Gastrocnemius medialis (tissue), 4 donors: ENCODE measurements around the gene UPK3A.

ENCODE experiments used
- POLR2A ChIP-seq, 2 donors: fragments of 450-650 bp; IDR thresholded peaks; one replicate each; pipeline ENCODE4 v1.6.1; 2017; ENCODE audit warnings: antibody characterized with exemption in 2 of 2, mild to moderate bottlenecking in 2 of 2, moderate library complexity in 2 of 2
- TF ChIP-seq, protein P1 (sequence below), 5 experiments: fragments of 450-650 bp in 3 of 5; fragments of 200-600 bp in 2 of 5; sonication (generic) in 2 of 5; IDR thresholded peaks in 4 of 5; conservative IDR thresholded peaks in 1 of 5; 1 replicate in 4 of 5; 2 replicates in 1 of 5; pipeline ENCODE4 v1.5.1; 2016 to 2019; ENCODE audit warnings: antibody characterized with exemption in 5 of 5, mild to moderate bottlenecking in 3 of 5, moderate library complexity in 3 of 5

DNA sequence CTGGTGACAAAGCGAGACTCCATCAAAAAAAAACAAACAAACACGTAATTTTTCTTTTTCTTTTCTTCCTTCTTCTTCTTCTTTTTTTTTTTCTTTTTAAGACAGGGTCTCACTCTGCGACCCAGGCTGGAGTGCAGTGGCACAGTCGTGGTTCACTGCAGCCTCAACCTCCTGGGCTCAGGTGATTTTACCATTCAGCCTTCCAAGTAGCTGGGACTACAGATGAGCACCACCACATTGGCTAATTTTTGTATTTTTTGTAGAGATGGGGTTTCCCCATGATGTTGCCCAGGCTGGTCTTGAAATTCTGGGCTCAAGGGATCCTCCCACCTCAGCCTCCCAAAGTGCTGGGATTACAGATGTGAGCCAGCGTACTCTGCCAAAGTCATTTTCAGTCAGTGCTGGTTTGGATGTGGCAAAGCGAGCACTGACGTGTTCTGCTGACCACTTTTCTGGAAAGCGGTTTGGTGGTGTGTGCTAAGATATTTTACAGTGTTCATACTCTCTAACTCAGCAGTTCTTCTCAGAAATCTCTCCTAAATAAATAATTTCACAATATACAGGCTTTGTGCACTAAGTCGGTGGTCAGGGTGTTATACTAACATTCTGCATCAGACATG lies 35.7 kb downstream of the UPK3A start:
- TF ChIP-seq POLR2A (IDR thresholded peaks at IDR 0.05): no peak
- TF ChIP-seq, protein P1, sequence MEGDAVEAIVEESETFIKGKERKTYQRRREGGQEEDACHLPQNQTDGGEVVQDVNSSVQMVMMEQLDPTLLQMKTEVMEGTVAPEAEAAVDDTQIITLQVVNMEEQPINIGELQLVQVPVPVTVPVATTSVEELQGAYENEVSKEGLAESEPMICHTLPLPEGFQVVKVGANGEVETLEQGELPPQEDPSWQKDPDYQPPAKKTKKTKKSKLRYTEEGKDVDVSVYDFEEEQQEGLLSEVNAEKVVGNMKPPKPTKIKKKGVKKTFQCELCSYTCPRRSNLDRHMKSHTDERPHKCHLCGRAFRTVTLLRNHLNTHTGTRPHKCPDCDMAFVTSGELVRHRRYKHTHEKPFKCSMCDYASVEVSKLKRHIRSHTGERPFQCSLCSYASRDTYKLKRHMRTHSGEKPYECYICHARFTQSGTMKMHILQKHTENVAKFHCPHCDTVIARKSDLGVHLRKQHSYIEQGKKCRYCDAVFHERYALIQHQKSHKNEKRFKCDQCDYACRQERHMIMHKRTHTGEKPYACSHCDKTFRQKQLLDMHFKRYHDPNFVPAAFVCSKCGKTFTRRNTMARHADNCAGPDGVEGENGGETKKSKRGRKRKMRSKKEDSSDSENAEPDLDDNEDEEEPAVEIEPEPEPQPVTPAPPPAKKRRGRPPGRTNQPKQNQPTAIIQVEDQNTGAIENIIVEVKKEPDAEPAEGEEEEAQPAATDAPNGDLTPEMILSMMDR (IDR thresholded peaks at IDR 0.05 in 4 of 5, conservative IDR thresholded peaks at IDR 0.05 in 1 of 5): no peak
